Activated CD8-positive, alpha-beta memory T cell treated with anti-CD3 and anti-CD28 coated beads, Interleukin-2, amount 50 U/mL, for 1 hour (primary cell): ENCODE results near the gene RNF113B.

ENCODE experiments used
- DNase-seq: peaks from one replicate; pipeline ENCODE4 v3.0.0-alpha.2; 2020; ENCODE audit errors: extremely low read depth

RNF113B gene

DNA sequence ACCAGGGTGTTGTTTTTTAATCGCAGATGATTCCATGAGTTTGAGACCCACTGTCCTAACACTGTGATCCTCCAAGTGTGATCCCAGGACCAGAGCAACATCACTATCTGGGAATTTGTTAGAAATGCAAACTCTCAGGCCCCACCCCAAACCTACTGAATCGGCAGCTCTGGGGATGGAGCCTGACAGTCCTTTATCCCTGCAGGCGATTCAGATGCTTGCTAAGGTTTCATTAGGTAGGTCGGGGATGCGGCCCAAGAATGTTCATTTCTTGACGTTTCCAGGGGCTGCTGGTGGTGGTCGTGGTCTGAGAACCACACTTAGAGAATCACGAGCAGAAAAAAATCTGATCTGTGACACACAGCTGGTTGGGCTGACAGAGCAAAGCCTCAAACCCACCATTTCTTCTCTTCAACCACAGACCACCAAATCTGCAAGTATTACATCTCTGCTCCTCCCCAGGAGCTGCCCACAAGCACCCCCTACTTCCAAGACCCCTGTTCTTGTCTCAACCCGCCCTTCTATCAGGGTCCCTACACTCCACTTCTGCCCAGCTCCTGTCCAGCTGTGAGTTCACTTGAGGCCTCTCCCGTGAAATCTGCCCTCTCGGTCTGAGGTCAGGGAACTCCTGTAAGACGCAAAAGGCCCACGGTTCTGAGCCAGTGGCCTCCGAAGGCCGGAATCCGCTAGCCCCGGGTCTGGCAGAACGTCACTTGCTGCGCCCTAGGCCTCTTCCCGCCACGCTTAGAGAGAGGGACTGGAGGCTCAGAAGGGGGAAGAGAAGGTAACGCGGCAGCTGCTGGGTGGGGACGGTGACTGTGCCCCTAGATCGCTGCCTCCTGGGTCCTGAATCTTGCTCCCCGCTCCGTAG, 35.3 kb downstream of the RNF113B start:
- DNase-seq: no peak

- no peak for DNase-seq
Measured at GRCh38 chr13:98141091-98141490, 36.0 kb downstream of the RNF113B start.

DNA sequence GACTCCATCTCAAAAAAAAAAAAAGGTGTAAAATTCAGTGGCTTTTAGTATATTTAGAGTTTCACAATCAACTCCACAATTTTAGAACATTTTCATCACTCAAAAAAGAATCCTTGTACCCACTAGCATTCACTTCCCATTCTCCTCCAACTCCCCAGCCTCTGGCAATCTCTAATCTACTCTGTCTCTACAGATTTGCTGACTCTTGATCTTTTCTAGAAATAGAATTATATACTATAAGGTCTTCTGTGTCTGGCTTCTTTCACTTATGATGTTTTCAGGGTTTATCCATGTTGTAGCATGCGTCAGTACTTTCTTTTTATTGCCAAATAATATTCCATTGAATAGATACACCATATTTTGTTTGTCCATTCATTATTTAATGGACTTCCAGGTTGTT, 42.2 kb downstream of the RNF113B start:
- DNase-seq: no peak

DNA sequence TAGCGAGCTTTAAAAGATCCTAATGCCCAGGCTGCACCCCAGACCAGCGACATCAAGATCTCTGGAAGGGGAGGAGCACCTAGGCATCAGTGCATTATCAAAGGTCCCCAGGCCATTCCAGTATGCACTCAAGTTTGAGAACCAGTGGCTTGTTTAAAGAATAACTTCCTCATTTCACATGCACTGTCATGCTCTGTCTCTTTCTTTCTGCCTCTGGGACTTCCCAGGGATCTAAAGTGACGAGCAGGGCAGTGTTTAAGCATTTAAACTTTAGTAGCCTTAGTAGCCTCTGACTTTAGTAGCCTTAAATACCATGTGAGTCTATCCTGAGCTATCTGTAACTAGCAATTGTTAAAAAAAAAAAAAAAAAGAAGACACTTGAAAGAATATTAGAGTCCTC, 43.1 kb downstream of the RNF113B start:
- no peak for DNase-seq

DNA sequence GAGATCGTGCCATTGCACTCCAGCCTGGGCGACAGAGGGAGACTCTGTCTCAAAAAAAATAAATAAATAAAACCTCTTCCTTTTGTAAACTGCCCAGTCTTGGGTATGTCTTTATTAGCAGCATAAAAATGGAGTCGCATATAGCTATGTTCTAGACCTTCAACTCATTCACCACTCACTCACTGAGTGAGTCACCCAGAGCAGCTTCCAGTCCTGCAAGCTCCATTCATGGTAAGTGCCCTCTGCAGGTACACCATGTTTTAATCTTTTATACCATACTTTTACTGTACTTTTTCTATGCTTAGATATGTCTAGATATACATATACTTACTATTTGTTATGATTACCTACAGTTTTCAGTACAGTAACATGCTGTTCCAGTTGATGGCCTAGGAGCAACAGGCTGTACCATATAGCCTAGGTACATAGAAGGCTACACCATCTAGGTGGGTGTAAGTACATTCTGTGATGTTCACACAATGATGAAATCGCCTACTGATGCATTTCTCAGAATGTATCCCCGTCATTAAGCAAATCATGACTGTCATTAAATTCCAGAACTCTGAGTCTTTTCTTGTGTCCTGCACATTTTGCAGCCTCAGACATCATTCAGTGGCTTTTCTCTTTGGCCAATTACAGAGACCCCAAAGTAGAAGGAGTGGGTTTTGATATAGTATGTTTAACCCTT, 47.9 kb downstream of the RNF113B start:
- DNase-seq: no peak
